Panc1 (cell line): ENCODE measurements around the gene RIPPLY1.

Experiments
- POLR2AphosphoS5 ChIP-seq: IDR thresholded peaks from 2 replicates; pipeline ENCODE4 v1.6.1; 2012; ENCODE audit warnings: mild to moderate bottlenecking, low read depth, low read length, moderate library complexity
- TF ChIP-seq, protein P1 (sequence below): fragments of 450-650 bp; IDR thresholded peaks from 2 replicates; pipeline ENCODE4 v1.5.1; 2017; ENCODE audit warnings: mild to moderate bottlenecking

- TF ChIP-seq, protein P1, sequence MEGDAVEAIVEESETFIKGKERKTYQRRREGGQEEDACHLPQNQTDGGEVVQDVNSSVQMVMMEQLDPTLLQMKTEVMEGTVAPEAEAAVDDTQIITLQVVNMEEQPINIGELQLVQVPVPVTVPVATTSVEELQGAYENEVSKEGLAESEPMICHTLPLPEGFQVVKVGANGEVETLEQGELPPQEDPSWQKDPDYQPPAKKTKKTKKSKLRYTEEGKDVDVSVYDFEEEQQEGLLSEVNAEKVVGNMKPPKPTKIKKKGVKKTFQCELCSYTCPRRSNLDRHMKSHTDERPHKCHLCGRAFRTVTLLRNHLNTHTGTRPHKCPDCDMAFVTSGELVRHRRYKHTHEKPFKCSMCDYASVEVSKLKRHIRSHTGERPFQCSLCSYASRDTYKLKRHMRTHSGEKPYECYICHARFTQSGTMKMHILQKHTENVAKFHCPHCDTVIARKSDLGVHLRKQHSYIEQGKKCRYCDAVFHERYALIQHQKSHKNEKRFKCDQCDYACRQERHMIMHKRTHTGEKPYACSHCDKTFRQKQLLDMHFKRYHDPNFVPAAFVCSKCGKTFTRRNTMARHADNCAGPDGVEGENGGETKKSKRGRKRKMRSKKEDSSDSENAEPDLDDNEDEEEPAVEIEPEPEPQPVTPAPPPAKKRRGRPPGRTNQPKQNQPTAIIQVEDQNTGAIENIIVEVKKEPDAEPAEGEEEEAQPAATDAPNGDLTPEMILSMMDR = no peak
- TF ChIP-seq POLR2AphosphoS5 = no peak
Measured at GRCh38 chrX:106949366-106949765, 46.2 kb upstream of the RIPPLY1 start.
